Stimulated activated CD8-positive, alpha-beta memory T cell treated with anti-CD3 and anti-CD28 coated beads, Interleukin-12 subunit alpha, Interleukin-12 subunit beta, amount 100 ng/mL, for 4 hours (primary cell): ENCODE data around the gene EVPL.

Experiments
- DNase-seq: peaks from one replicate; pipeline ENCODE4 v3.0.0-alpha.2; 2020; ENCODE audit warnings: low read depth

The EVPL gene

DNA sequence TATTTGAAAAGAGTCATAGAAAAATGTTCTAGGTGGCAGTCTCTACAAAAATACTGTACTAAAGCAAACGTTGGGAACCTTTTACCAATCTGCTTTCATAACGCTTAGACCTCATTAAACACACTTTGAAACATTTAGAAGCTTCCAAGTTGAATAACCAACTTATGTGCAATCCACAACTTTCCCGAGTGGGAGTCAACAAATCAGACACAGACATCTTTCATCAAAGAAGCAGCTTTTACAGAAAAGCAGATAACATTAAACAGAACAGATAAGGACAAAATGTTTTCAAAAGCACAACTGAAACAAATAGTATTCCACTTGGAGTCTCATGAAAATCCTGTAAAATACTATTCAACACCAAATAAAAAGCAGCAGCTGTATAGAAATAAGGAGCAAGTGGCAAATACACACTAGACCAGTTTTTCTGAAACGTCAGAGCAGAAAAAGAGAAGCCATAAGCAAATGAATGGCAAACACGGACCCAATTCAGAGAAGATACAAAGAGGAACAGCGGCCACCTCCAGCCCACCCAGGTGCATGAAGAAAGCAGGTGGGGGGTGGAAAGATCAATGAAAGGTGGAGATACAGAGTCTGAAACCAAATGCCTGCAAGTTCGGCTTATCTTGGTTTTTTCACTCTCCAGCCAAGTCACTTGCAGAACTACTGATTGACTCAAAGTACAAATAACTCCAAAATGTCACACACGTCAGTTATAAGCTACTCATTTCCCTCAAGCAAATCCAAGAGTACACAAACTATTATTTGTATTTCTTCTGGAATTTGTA, 67.9 kb downstream of the EVPL start:
- DNase-seq, result no peak
